Measurements from ENCODE around the gene TRNT1. TPM values are rescaled to one million over a fixed set of nuclear protein-coding genes. Genes with fewer than 3 reads are reported as not detected.

TRNT1 gene
- 15.1 and 25.8 TPM in 2 replicates for total RNA-seq

GRCh38 chr3:3126477-3127431, at the start of gene TRNT1:
TSS of gene TRNT1 (plus strand) at chr3:3126940. CDS start at chr3:3129041, 2,101 bp downstream.

DNA sequence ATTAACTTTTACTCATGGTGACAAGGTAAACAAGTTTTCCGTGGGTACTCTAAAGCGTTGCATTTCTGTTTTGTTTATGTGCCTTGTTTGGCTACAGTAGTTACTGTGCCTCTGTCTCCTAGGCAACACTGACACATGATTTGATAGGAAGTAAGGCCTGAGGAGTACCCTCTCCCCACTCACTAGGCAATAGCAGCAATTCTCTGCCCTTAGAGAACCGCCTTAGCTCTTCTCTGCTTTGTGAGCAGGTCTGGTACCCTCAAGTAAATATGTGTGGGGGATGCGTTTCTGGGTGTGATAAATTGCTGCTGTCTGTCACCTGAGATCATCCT, 16.5 kb upstream of the TRNT1 start, which contains the start of gene IL5RA:
TSS of gene IL5RA (minus strand) at position 76 of the 332 bp plus-strand sequence. CDS start 5,390 bp downstream, outside the sequence.

GRCh38 chr3:3179407-3180094, 52.8 kb downstream of the TRNT1 start, which contains the start of gene CRBN:
TSS of gene CRBN (minus strand) at chr3:3179691. CDS start at chr3:3179687, 4 bp downstream.

Small RNAs within 50 kb of the gene (small RNA-seq; reads per million reads assigned to genes)
- gene RF00416: not detected

Other genes with a start within 250 kb of the TRNT1 start
- gene IL5RA, start 16.6 kb upstream of the TRNT1 start, total RNA-seq: not detected in 2 replicates
- gene CRBN, start 52.8 kb downstream of the TRNT1 start, total RNA-seq: 28.9 and 39.7 TPM in 2 replicates

Data from subcutaneous preadipocyte (primary cell).